Dermis microvascular lymphatic vessel endothelial cell (primary cell): ENCODE data around the gene LCLAT1. TPM values are rescaled to one million over a fixed set of nuclear protein-coding genes. Genes with fewer than 3 reads are reported as not detected.
"Not testable (repeated sequence)": the region's sequence is repeated elsewhere in the genome, so short reads cannot be mapped to it uniquely, and the experiment has no call there.

Experiments used
- DNase-seq, 2 donors: peaks; one replicate each; pipeline versions ENCODE4 v3.0.0 to v3.0.0-alpha.2; 2010; ENCODE audit warnings: low read depth in 2 of 2
- total RNA-seq: library from RNA; depleted of rRNA; stranded (reverse); fragments of >200 nt; gene quantifications from 2 replicates; pipeline ENCODE4 v1.2.1, GENCODE V29; 2014

The LCLAT1 gene
- total RNA-seq, 1 donor from 2014 or later, result 10.1 TPM

- DNase-seq, result no peak
These were observed 40.6 kb downstream of the LCLAT1 start for GRCh38 chr2:30487603-30488002.

GRCh38 chr2:30488012-30488659 is 41.1 kb downstream of the LCLAT1 start:
- no peak for DNase-seq

DNA sequence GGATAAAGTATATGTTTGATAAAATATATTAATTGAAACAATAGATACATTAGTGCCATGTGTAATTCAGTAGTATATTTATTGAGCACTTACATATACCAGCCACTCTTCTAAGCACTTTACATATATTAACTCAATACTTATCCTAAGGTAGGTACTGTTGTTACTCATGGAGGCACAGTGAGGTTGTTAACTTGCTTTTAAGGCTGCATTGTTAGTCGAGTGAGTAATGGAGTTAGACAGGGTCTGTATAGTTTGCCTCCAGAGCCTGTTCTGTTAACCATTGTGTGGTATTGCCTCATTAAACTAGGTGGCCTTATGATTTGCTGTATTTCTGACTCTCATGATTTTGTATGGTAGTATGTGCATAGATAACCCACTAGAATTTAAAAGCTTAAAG is 44.2 kb downstream of the LCLAT1 start:
- no peak for DNase-seq

- DNase-seq, result no peak
These were observed 45.1 kb downstream of the LCLAT1 start for GRCh38 chr2:30492185-30492584.

DNA sequence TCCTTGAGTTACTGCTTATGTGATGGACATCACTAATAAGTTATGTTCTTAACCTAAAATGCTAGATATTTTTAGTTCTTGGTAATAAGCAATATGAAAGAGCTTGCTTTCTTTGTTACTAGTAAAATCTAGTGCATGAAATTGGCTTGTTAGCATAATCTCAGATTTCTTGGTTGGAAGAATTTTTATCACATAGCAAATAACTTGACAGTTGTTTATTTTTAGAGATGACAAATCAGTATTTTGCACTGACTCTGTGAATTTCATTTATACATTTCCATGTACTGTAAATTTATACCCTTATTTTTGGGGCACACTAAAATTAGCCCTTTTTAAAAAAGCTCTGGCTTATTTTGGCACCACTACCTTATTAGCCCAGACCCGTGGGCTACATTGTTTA is 45.6 kb downstream of the LCLAT1 start:
- DNase-seq, result no peak

GRCh38 chr2:30493440-30493839 is 46.4 kb downstream of the LCLAT1 start:
- no peak for DNase-seq

DNA sequence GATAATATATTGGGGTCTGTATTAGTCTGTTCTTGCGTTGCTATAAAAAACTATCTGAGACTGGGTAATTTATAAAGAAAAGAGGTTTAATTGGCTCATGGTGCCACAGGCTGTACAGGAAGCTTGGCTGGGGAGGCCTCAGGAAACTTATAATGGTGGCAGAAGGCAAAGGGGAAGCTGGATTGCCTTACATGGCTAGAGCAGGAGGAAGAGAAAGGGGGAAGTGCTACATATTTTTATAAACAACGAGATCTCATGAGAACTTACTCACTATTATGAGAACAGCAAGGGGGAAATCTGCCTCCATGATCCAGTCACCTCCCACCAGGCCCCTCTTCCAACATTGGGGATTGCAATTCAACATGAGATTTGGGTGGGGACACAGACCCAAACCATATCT is 48.9 kb downstream of the LCLAT1 start:
- DNase-seq, result not testable (repeated sequence)

DNA sequence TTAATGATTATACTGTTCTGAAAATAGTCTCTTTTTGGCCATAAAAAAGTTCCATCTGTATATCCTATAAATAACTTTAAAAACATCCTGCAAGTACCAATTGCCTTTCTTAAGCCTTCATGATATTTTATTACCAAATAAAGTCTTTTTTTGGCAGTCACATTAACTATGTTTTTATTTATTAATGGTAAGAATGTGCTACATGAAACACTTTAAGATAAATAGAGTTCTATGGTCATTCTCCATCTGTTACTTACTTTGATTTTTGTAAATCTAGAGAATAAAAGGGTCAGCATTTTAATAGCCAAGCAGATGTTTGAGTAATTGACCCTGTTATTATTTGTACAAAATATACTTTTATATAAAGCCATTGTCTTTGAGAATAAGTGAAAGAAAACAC is 52.6 kb downstream of the LCLAT1 start:
- no peak for DNase-seq

GRCh38 chr2:30500699-30501098 is 53.7 kb downstream of the LCLAT1 start:
- no peak for DNase-seq

DNA sequence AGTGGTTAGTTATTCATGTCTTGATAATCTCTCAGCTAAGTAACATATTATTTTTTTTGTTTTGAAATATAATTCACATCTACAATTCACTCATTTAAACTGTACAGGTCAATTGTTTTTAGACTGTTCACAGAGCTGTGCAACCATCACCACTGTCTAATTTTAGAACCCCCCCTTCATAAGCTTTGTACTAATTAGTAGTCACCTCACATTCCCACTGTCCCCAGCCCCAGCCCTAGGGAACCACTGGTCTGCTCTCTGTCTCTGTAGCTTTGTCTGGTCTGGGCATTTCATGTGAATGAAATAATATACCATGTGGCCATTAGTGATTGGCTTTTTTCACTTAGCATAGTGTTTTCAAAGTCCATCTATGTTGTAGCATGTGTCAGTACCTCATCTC is 55.3 kb downstream of the LCLAT1 start:
- DNase-seq, result no peak

DNA sequence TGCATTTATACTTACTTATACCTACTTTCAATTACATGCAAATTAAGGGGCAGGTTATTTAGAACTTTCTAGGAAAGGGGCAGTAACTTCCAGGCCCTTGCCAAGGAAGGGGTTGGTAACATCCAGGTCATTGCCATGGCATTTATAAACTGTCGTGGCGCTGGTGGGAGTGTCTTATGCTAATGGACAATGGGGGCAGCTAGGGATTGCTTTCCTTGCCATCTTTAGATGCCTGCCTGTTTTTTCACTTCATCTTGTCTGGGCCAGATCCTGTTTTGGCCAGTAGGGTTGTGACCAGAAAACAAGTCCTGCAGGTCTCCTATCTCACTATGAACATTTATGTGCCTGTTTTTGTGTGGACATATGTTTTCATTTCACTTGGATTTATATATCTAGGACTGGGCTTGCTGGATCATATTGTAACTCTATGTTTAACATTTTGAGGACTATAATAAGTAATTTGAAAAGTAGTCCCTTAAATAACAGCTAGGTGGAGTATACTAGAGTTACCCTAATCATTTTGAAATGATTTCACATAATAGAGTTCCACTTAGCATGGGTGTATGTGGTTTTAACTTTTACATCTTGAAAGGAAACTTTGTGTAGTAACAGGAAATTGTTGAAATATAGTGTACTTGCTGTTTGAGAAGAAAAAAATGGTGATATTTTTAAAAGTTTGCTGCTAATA is 56.1 kb downstream of the LCLAT1 start:
- DNase-seq, result no peak

GRCh38 chr2:30503695-30504052 is 56.6 kb downstream of the LCLAT1 start:
- DNase-seq, result no peak

GRCh38 chr2:30504731-30505130 is 57.7 kb downstream of the LCLAT1 start:
- no peak for DNase-seq

GRCh38 chr2:30505500-30506180 is 58.6 kb downstream of the LCLAT1 start:
- no peak for DNase-seq

DNA sequence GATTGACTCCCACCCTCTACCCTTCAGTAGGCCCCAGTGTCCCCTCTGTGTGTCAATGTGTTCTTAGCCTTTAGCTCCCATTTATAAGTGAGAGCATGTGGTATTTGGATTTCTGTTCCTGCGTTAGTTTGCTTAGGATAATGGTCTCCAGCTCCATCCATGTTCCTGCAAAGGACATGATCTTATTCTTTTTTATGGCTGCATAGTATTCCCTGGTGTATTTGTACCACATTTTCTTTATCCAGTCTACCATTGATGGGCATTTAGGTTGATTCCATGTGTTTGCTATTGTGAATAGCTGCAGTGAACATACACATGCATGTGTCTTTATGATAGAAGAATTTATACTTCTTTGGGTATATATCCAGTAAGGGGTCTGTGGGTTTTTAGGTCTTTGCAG is 60.4 kb downstream of the LCLAT1 start:
- DNase-seq, result not testable (repeated sequence)

- no peak for DNase-seq
These were observed 62.7 kb downstream of the LCLAT1 start for GRCh38 chr2:30509716-30510115.

DNA sequence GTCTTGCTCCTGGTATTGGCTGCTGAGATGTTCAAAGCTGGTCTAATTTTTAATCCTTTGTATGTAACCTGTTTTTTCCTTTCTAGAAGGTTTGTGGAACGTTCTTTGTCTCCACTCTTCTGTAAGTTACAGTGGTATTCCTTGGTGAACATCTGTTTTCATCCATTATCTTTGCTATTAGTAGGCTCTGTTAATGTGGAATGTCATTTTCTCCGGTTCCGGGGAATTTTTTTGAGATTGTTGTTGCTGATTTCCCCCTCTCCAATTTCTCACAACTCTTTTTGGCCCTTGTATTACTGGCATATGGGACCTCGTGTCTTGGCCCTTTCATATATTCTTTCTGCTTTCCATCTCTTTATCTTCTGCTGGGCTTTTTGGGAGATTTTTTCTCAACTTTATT is 63.4 kb downstream of the LCLAT1 start:
- no peak for DNase-seq

DNA sequence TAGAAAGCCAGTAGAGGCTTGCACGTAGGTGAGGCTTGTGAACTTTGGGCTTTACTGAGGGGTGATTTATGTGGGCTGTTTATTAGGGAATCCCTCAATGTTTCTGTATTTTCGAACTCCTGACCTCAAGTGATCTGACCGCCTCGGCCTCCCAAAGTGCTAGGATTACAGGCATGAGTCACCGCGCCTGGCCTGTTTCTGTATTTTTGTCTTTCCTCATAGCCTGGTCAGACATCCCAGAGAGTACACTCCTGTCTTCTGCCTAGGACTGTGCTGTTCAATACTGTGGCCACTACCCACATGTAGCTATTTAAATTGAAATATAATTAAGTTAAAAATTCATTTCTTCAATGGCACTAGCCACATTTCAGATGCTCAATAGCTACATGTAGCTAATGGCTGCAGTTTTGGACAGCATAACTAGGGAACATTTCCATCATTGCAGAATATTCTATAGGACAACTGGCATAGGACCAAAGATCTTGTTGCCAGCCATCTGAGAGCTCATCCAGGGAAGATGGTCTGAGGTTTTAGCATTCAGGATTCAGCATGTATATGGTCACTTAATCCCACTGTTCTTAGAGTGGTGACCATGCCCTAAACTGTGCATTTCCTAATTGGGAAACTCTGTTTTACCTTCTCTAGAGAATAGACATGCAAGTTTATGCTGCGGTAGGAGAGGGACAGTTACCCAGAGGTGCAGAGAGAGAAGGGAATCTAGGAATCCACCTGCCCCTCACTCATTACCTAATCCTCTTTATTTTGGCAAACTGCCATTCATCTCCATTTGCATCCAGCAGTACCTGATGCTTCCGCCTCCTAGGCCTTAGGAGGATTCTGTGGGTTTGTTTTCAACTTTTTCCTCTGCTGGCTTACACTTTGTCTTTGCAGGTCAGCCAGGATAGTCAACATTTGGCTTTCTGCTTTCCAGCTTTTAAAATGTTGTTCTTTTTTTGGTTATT is 64.4 kb downstream of the LCLAT1 start:
- DNase-seq, result no peak

DNA sequence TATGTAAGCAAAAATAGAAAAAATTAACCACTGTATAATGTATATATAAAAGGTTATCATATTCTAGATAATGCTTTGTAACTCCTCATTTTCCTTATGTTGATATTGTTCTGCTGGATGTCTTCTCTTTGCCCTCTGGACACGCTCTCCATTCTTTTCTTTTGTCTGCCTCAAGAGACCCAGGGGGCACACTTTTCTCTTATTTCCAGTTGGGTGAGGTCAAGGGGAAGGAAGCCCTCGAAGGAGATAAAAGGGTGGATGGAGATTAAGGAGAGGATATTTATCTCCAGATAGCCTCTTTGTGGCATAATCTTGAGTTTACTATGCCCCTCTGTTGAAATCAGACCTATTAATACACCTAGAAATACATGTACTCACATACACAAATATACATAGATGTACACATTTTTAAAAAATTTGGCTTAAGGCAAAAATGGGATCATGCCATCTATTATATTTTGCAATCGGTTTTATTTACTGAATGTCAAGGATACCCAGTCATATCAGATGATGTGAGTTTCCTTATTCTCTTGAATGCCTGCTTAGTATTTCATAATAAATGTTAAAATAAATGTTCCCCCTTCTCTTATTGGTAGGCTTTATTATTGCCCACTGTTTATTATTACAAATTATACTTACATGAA is 65.3 kb downstream of the LCLAT1 start:
- DNase-seq, result no peak

- not testable (repeated sequence) for DNase-seq
These were observed 66.6 kb downstream of the LCLAT1 start for GRCh38 chr2:30513649-30514048.

- DNase-seq, result peak in 1 of 2 donors; percentile 19
These were observed 67.2 kb downstream of the LCLAT1 start for GRCh38 chr2:30514134-30514847.
